Parathyroid adenoma (tissue), 2 donors: Measurements from ENCODE around the gene THUMPD2.

Experiments used
- H2AFZ ChIP-seq: fragments of 300-600 bp; sonication (generic); one replicate; pipeline ENCODE4 v1.7.0; 2017; ENCODE audit warnings: antibody characterized with exemption, mild to moderate bottlenecking
- H3K27ac ChIP-seq: fragments of 300-600 bp; sonication (generic); one replicate; pipeline ENCODE4 v1.7.0; 2017
- H3K27me3 ChIP-seq: fragments of 300-600 bp; sonication (generic); one replicate; pipeline ENCODE4 v1.7.0; 2017; ENCODE audit warnings: low read length; ENCODE audit not compliant: control insufficient read depth, insufficient read depth
- H3K36me3 ChIP-seq: fragments of 300-600 bp; sonication (generic); one replicate; pipeline ENCODE4 v1.7.0; 2017; ENCODE audit warnings: low read length; ENCODE audit not compliant: control insufficient read depth, insufficient read depth
- H3K4me1 ChIP-seq: fragments of 300-600 bp; sonication (generic); one replicate; pipeline ENCODE4 v1.7.0; 2017; ENCODE audit warnings: control low read depth
- H3K4me2 ChIP-seq: fragments of 300-600 bp; sonication (generic); one replicate; pipeline ENCODE4 v1.7.0; 2017; ENCODE audit warnings: low read length
- H3K4me3 ChIP-seq: fragments of 300-600 bp; sonication (generic); one replicate; pipeline ENCODE4 v1.7.0; 2017; ENCODE audit warnings: low read depth, low read length
- H3K79me2 ChIP-seq: fragments of 300-600 bp; sonication (generic); one replicate; pipeline ENCODE4 v1.7.0; 2017; ENCODE audit warnings: control low read depth
- H3K9ac ChIP-seq: fragments of 300-600 bp; sonication (generic); one replicate; pipeline ENCODE4 v1.7.0; 2017; ENCODE audit warnings: mild to moderate bottlenecking
- H3K9me3 ChIP-seq: fragments of 300-600 bp; sonication (generic); one replicate; pipeline ENCODE4 v1.7.0; 2017; ENCODE audit warnings: low read length; ENCODE audit not compliant: control insufficient read depth
- CTCF ChIP-seq: fragments of 300-600 bp; sonication (generic); IDR thresholded peaks from one replicate; pipeline ENCODE4 v1.7.0; 2017; ENCODE audit warnings: antibody characterized with exemption, mild to moderate bottlenecking
- donor health status: primary hyperparathyroidism.

The THUMPD2 gene

GRCh38 chr2:39693245-39693644 lies 85.8 kb downstream of the THUMPD2 start:
- no peak overlapping the region for H2AFZ ChIP-seq
- H3K36me3 ChIP-seq, result no peaks in the 10 kb centered on the region
- H3K9me3 ChIP-seq, result no peaks in the 10 kb centered on the region
- no peak overlapping the region for H3K27ac ChIP-seq
- no peak overlapping the region for H3K4me3 ChIP-seq
- no peak for TF ChIP-seq CTCF
- no peaks in the 10 kb centered on the region for H3K27me3 ChIP-seq
- no peak overlapping the region for H3K9ac ChIP-seq
- H3K79me2 ChIP-seq, result no peaks in the 10 kb centered on the region
- no peaks in the 10 kb centered on the region for H3K4me1 ChIP-seq
- no peak overlapping the region for H3K4me2 ChIP-seq

GRCh38 chr2:39689876-39690275 lies 89.2 kb downstream of the THUMPD2 start:
- H3K4me3 ChIP-seq, result no peak overlapping the region
- H3K36me3 ChIP-seq, result no peaks in the 10 kb centered on the region
- no peaks in the 10 kb centered on the region for H3K79me2 ChIP-seq
- H3K9me3 ChIP-seq, result no peaks in the 10 kb centered on the region
- no peaks in the 10 kb centered on the region for H3K4me1 ChIP-seq
- no peak for TF ChIP-seq CTCF
- no peak overlapping the region for H3K4me2 ChIP-seq
- H3K9ac ChIP-seq, result no peak overlapping the region
- no peak overlapping the region for H2AFZ ChIP-seq
- no peaks in the 10 kb centered on the region for H3K27me3 ChIP-seq
- no peak overlapping the region for H3K27ac ChIP-seq

- Histone ChIP-seq H3K9ac (no peak overlapping the region), H3K4me3 (no peak overlapping the region), H3K9me3 (no peaks in the 10 kb centered on the region), H3K27me3 (no peaks in the 10 kb centered on the region), H3K4me2 (no peak overlapping the region), H3K4me1 (no peaks in the 10 kb centered on the region), H3K79me2 (no peaks in the 10 kb centered on the region), H2AFZ (no peak overlapping the region), H3K36me3 (no peaks in the 10 kb centered on the region), H3K27ac (no peak overlapping the region)
- no peak for TF ChIP-seq CTCF
Measured at GRCh38 chr2:39689272-39689841, 89.7 kb downstream of the THUMPD2 start.

GRCh38 chr2:39688181-39688580 lies 90.9 kb downstream of the THUMPD2 start:
- TF ChIP-seq CTCF, result no peak
- no peaks in the 10 kb centered on the region for H3K36me3 ChIP-seq
- no peaks in the 10 kb centered on the region for H3K79me2 ChIP-seq
- no peak overlapping the region for H3K9ac ChIP-seq
- H3K4me2 ChIP-seq, result no peak overlapping the region
- no peak overlapping the region for H2AFZ ChIP-seq
- H3K9me3 ChIP-seq, result no peaks in the 10 kb centered on the region
- no peaks in the 10 kb centered on the region for H3K4me1 ChIP-seq
- no peak overlapping the region for H3K4me3 ChIP-seq
- H3K27ac ChIP-seq, result no peak overlapping the region
- H3K27me3 ChIP-seq, result no peaks in the 10 kb centered on the region

GRCh38 chr2:39686456-39686855 lies 92.6 kb downstream of the THUMPD2 start:
- TF ChIP-seq CTCF, result no peak
- H3K4me1 ChIP-seq, result no peaks in the 10 kb centered on the region
- H3K79me2 ChIP-seq, result no peaks in the 10 kb centered on the region
- no peak overlapping the region for H3K9ac ChIP-seq
- H3K4me3 ChIP-seq, result no peak overlapping the region
- no peaks in the 10 kb centered on the region for H3K9me3 ChIP-seq
- H2AFZ ChIP-seq, result no peak overlapping the region
- no peaks in the 10 kb centered on the region for H3K27me3 ChIP-seq
- H3K27ac ChIP-seq, result no peak overlapping the region
- H3K4me2 ChIP-seq, result no peak overlapping the region
- H3K36me3 ChIP-seq, result no peaks in the 10 kb centered on the region
